Liver (tissue), 9 donors: ENCODE results near the gene CNTN2. TPM values are rescaled to one million over a fixed set of nuclear protein-coding genes. Genes with fewer than 3 reads are reported as not detected.

Experiments used
- DNase-seq: peaks from one replicate; pipeline ENCODE4 v3.0.0-alpha.2; 2017; ENCODE audit warnings: low spot score
- H3K27ac ChIP-seq, 2 donors: one replicate each; pipeline ENCODE4 v1.7.0; 2013; ENCODE audit warnings: inconsistent platforms in 2 of 2, low read length in 2 of 2, control low read depth in 1 of 2, low read depth in 1 of 2, mild to moderate bottlenecking in 1 of 2
- H3K27me3 ChIP-seq, 4 donors: one replicate each; pipeline versions ENCODE4 v1.6.1 to v1.7.0; 2013; ENCODE audit warnings: low read length in 3 of 4, inconsistent platforms in 1 of 4, mild to moderate bottlenecking in 1 of 4, moderate library complexity in 1 of 4; ENCODE audit not compliant: control insufficient read depth in 4 of 4, insufficient read depth in 4 of 4
- H3K36me3 ChIP-seq, 4 donors: one replicate each; pipeline versions ENCODE4 v1.6.1 to v1.7.0; 2013; ENCODE audit warnings: low read length in 3 of 4, mild to moderate bottlenecking in 3 of 4, low read depth in 1 of 4, moderate library complexity in 1 of 4; ENCODE audit not compliant: control insufficient read depth in 4 of 4, insufficient read depth in 3 of 4
- H3K4me1 ChIP-seq, 4 donors: one replicate each; pipeline versions ENCODE4 v1.6.1 to v1.7.0; 2013; ENCODE audit warnings: low read length in 3 of 4, mild to moderate bottlenecking in 3 of 4, moderate library complexity in 1 of 4; ENCODE audit not compliant: control insufficient read depth in 4 of 4, insufficient read depth in 4 of 4
- H3K4me3 ChIP-seq, 3 donors: one replicate each; pipeline versions ENCODE4 v1.6.1 to v1.7.0; 2013; ENCODE audit warnings: low read length in 3 of 3, control low read depth in 1 of 3, low read depth in 1 of 3, mild to moderate bottlenecking in 1 of 3
- H3K9ac ChIP-seq, 2 donors: one replicate each; pipeline ENCODE4 v1.7.0; 2013; ENCODE audit warnings: low read length in 2 of 2, mild to moderate bottlenecking in 2 of 2, moderate library complexity in 2 of 2, control low read depth in 1 of 2, low read depth in 1 of 2
- H3K9me3 ChIP-seq, 4 donors: one replicate each; pipeline versions ENCODE4 v1.6.1 to v1.7.0; 2013; ENCODE audit warnings: low read length in 3 of 4; ENCODE audit not compliant: control insufficient read depth in 4 of 4
- CTCF ChIP-seq: fragments of 150-350 bp; IDR thresholded peaks from 2 replicates; pipeline ENCODE4 v1.5.1; 2017; ENCODE audit warnings: improper control_type of control experiment, low read depth, low read length; ENCODE audit not compliant: missing input control
- EGR1 ChIP-seq, 2 donors: IDR thresholded peaks; 2 replicates each; pipeline ENCODE4 v1.6.1; 2016 to 2018; ENCODE audit warnings: antibody characterized with exemption in 2 of 2, low read depth in 2 of 2
- FOXA1 ChIP-seq: IDR thresholded peaks from 2 replicates; pipeline ENCODE4 v1.6.1; 2016; ENCODE audit warnings: antibody characterized with exemption
- FOXA2 ChIP-seq: IDR thresholded peaks from 2 replicates; pipeline ENCODE4 v1.6.1; 2016; ENCODE audit warnings: antibody characterized with exemption
- GABPA ChIP-seq, 2 donors: IDR thresholded peaks in 1 of 2; conservative IDR thresholded peaks in 1 of 2; 2 replicates each; pipeline ENCODE4 v1.6.1; 2016; ENCODE audit warnings: antibody characterized with exemption in 2 of 2, mild to moderate bottlenecking in 1 of 2, moderate library complexity in 1 of 2
- HNF4A ChIP-seq, 2 donors: conservative IDR thresholded peaks; 2 replicates each; pipeline ENCODE4 v1.6.1; 2016; ENCODE audit warnings: antibody characterized with exemption in 2 of 2, mild to moderate bottlenecking in 2 of 2
- HNF4G ChIP-seq: IDR thresholded peaks from 2 replicates; pipeline ENCODE4 v1.6.1; 2016; ENCODE audit warnings: antibody characterized with exemption
- JUND ChIP-seq, 2 donors: IDR thresholded peaks; 2 replicates each; pipeline ENCODE4 v1.6.1; 2016; ENCODE audit warnings: antibody characterized with exemption in 2 of 2
- NR2F2 ChIP-seq: IDR thresholded peaks from 2 replicates; pipeline ENCODE4 v1.6.1; 2016; ENCODE audit warnings: antibody characterized with exemption
- RAD21 ChIP-seq, 2 donors: IDR thresholded peaks; 2 replicates each; pipeline ENCODE4 v1.6.1; 2016; ENCODE audit warnings: antibody characterized with exemption in 2 of 2, mild to moderate bottlenecking in 2 of 2
- REST ChIP-seq: IDR thresholded peaks from 2 replicates; pipeline ENCODE4 v1.6.1; 2016; ENCODE audit warnings: antibody characterized with exemption, mild to moderate bottlenecking
- RXRA ChIP-seq, 2 donors: IDR thresholded peaks; 2 replicates each; pipeline ENCODE4 v1.6.1; 2017 to 2018; ENCODE audit warnings: antibody characterized with exemption in 2 of 2, mild to moderate bottlenecking in 1 of 2
- SP1 ChIP-seq: IDR thresholded peaks from 2 replicates; pipeline ENCODE4 v1.6.1; 2018; ENCODE audit warnings: antibody characterized with exemption, mild to moderate bottlenecking
- TAF1 ChIP-seq: conservative IDR thresholded peaks from 2 replicates; pipeline ENCODE4 v1.6.1; 2016; ENCODE audit warnings: antibody characterized with exemption, mild to moderate bottlenecking
- YY1 ChIP-seq: IDR thresholded peaks from 2 replicates; pipeline ENCODE4 v1.6.1; 2016; ENCODE audit warnings: antibody characterized with exemption, mild to moderate bottlenecking
- WGBS: extraction: QIAGEN DNeasy Blood & Tissue Kit; methylation state at CpG from one replicate; pipeline ENCODE4 v1.1.7; 2013; 5-methylcytosine and 5-hydroxymethylcytosine counted together
- polyA plus RNA-seq, 2 donors: library from polyadenylated mRNA; stranded (reverse) in 1 of 2; unstranded in 1 of 2; fragments of 200-250 nt in 1 of 2; fragments of >200 nt in 1 of 2; fragmentation: Nextera tagmentation in 1 of 2; extraction: Ambion mirVana in 1 of 2; gene quantifications; one replicate each; pipeline versions ENCODE4 v1.2.1 to v1.2.3, GENCODE V29; 2013 to 2015
- total RNA-seq, 2 donors: library from RNA; depleted of rRNA; stranded (reverse); fragments of >200 nt; gene quantifications; one replicate each; pipeline ENCODE4 v1.2.3, GENCODE V29; 2014
- TF ChIP-seq, protein P1 (sequence below): IDR thresholded peaks from 2 replicates; pipeline ENCODE4 v1.6.1; 2016; ENCODE audit warnings: antibody characterized with exemption
- TF ChIP-seq, protein P2 (sequence below): IDR thresholded peaks from 2 replicates; pipeline ENCODE4 v1.6.1; 2016; ENCODE audit warnings: antibody characterized with exemption
- TF ChIP-seq, protein P3 (sequence below): IDR thresholded peaks from 2 replicates; pipeline ENCODE4 v1.6.1; 2016; ENCODE audit warnings: antibody characterized with exemption
- donor health status: healthy.
- donor health status: healthy.
- donor health status: healthy.
- donor health status: healthy.
- donor health status: healthy.

Gene CNTN2
- total and polyA plus RNA-seq, 4 donors: 0.05 to 0.25 (median 0.17) TPM

- WGBS: 45% methylated on average over 10 of the region's 10 CpGs
- no peak for DNase-seq
- peak overlapping the region; percentile 1 to 16 for H3K27ac ChIP-seq
Observed at GRCh38 chr1:205003358-205004131, 39.5 kb upstream of the CNTN2 start.

More at GRCh38 chr1:205003358-205004131, 39.5 kb upstream of the CNTN2 start:
- no peaks in the 10 kb centered on the region for H3K36me3 ChIP-seq
- H3K9ac ChIP-seq: no peak overlapping the region
- H3K9me3 ChIP-seq: no peaks in the 10 kb centered on the region
- no peaks in the 10 kb centered on the region for H3K27me3 ChIP-seq
- peaks cover 6 to 42% (median 33%) of the 10 kb centered on the region in 4 donors for H3K4me1 ChIP-seq
- peak; percentile 66 to 84 for TF ChIP-seq JUND (IDR thresholded peaks at IDR 0.05)
- no peak for TF ChIP-seq FOXA1
- peak; percentile 32 for TF ChIP-seq REST
- TF ChIP-seq RAD21 (IDR thresholded peaks at IDR 0.05): peak; percentile 27 to 58
- peak; percentile 98 for TF ChIP-seq HNF4A (conservative IDR thresholded peaks at IDR 0.05)
- TF ChIP-seq CTCF: no peak
- peak; percentile 89 for TF ChIP-seq RXRA (IDR thresholded peaks at IDR 0.05)
- no peak for TF ChIP-seq TAF1
- TF ChIP-seq, protein P1, sequence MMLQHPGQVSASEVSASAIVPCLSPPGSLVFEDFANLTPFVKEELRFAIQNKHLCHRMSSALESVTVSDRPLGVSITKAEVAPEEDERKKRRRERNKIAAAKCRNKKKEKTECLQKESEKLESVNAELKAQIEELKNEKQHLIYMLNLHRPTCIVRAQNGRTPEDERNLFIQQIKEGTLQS: no peak
- TF ChIP-seq, protein P2, sequence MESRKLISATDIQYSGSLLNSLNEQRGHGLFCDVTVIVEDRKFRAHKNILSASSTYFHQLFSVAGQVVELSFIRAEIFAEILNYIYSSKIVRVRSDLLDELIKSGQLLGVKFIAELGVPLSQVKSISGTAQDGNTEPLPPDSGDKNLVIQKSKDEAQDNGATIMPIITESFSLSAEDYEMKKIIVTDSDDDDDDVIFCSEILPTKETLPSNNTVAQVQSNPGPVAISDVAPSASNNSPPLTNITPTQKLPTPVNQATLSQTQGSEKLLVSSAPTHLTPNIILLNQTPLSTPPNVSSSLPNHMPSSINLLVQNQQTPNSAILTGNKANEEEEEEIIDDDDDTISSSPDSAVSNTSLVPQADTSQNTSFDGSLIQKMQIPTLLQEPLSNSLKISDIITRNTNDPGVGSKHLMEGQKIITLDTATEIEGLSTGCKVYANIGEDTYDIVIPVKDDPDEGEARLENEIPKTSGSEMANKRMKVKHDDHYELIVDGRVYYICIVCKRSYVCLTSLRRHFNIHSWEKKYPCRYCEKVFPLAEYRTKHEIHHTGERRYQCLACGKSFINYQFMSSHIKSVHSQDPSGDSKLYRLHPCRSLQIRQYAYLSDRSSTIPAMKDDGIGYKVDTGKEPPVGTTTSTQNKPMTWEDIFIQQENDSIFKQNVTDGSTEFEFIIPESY: no peak
- no peak for TF ChIP-seq GABPA (IDR thresholded peaks at IDR 0.05 in 1 of 2, conservative IDR thresholded peaks at IDR 0.05 in 1 of 2)
- peak; percentile 97 for TF ChIP-seq HNF4G
- peak; percentile 95 for TF ChIP-seq SP1
- TF ChIP-seq, protein P3, sequence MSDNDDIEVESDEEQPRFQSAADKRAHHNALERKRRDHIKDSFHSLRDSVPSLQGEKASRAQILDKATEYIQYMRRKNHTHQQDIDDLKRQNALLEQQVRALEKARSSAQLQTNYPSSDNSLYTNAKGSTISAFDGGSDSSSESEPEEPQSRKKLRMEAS: peak; percentile 90
- TF ChIP-seq YY1: no peak
- TF ChIP-seq EGR1 (IDR thresholded peaks at IDR 0.05; ENCODE audit: low read depth in 2 of 2): no peak
- TF ChIP-seq FOXA2: peak; percentile 24
- peak; percentile 43 for TF ChIP-seq NR2F2
- no peak overlapping the region for H3K4me3 ChIP-seq
